Hematopoietic multipotent progenitor cell treated with erythropoietin and hydrocortisone succinate and interleukin-3 and kit ligand, for 4 days (in vitro differentiated cells): ENCODE results near the gene TARS1.
"Not testable (repeated sequence)": the region's sequence is repeated elsewhere in the genome, so short reads cannot be mapped to it uniquely, and the experiment has no call there.

ENCODE experiments used
- DNase-seq: peaks from one replicate; pipeline ENCODE4 v3.0.0-alpha.2; 2015

TARS1 gene

DNA sequence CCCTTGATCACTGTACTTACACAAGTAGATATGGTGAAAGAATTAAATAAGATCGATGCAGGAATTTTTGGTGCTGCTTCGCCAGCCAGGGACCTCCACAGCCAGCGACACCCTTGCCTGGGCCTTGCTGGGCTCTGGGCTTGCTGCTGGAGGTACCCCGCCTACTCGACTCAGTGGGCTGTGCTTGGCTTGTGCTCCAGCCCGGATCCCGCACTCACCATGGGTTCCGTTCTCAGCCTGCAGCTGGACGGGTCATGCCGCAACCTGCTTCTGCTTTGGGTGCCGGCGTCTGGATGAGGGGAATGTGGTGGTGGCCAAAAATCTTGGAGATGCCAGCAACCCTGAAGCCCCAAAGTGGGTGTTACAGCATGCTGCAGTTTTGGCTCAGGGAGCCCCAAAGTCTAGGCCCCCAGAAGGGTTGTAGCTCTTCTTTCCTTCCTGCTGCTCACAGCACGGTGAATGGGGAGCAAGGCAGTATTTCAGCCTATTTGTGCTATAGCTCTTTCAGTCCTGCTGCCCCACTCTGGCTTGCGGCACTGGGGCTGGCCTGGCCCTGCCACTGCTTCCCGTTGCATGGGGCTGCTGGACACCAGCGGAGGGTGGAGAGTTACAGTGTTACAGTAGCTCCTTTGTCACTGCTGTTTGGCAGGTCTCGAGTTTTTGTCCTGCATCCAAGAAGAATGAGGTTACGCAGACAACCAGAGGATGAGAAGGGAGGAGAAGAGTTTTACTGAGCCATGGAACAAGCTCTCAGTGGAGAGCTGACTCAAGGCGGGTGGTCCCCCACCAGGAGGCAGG lies 48.0 kb downstream of the TARS1 start:
- no peak for DNase-seq

DNA sequence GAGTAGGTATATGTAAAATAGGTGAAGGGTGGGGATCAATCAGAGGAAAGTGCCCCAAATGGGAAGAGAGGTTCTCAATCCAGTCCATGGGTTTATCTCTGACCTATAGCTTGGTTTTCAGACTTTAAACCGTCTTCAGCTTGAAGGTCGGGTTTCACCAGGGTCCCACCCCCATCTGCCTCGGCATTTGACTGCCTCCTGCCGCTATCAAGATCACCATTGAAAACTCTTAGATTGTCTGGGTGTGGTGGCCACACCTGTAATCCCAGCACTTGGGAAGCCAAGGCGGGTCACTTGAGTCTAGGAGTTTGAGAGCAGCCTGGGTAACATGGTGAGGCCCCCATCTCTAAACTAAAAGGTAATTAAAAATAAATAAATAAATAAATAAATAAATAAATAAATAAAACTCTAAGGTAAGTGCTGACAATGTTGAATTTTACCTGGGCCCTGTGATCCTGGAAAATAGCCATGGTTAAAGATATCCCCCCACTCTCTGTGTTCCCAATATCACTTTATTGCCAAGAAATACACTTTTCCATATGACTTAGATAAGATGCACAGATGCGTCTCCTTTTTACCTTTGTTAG lies 48.8 kb downstream of the TARS1 start:
- DNase-seq, result no peak

- DNase-seq, result no peak
These were observed 49.4 kb downstream of the TARS1 start for GRCh38 chr5:33490071-33490665.

- no peak for DNase-seq
These were observed 51.2 kb downstream of the TARS1 start for GRCh38 chr5:33491941-33492340.

DNA sequence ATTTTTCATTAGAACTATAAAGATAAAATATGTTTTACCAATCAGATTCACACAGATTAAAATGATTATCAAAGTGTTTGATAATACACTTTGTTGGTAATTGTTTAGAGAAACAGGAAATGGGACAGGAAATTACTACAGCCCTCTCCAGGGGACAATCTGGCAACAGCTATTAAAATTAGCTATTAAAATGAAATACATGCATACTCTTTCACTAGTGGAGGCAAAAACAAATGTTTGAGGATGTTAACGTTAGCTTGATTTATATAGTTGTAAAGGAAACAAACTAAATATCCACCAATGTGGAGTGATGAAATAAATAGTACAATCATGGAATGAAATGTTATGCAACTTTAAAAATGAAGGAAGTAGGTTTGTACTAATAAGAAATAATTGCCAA lies 53.7 kb downstream of the TARS1 start:
- no peak for DNase-seq

DNA sequence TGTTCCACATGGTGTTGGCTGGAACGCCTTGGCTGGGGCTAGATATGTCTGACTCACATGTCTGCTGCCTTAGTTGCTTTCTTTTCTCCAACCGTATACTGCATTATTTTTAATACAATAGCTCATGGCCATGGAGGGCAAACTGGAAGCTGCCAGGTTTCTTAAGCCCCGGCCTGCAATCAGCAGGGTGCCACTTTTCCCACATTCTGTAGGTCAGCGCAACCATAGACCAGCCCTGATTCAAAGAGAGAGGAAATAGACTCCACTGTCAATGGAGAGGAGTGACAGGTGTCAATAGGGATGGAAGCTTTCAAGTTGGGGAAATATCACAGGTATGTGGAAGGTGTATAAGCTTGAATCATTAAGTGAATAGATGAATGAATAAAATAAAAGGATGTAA lies 60.5 kb downstream of the TARS1 start:
- DNase-seq, result no peak

GRCh38 chr5:33501899-33502298 lies 61.1 kb downstream of the TARS1 start:
- DNase-seq, result no peak

DNA sequence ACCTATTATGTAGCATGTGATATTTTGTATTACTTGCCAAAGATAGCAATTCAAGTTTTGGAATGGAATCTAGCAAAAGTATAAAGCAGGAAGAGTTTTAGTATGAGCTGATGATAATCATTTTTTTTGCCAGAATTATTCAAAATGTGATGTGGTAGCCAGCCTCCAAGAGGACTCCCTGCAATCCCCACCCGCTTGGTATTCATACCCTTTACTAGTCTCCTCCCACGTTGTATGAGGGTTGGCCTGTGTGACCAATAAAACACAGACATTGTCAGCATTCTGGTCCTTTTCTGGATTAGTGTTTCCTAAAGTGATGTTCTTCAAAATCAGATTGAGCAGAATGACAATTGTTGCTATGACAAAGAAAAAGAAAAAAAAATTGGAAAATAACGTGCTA lies 63.8 kb downstream of the TARS1 start:
- no peak for DNase-seq

GRCh38 chr5:33507426-33507825 lies 66.7 kb downstream of the TARS1 start:
- no peak for DNase-seq

GRCh38 chr5:33509036-33509435 lies 68.3 kb downstream of the TARS1 start:
- no peak for DNase-seq

GRCh38 chr5:33513462-33514185 lies 72.9 kb downstream of the TARS1 start:
- DNase-seq, result no peak

DNA sequence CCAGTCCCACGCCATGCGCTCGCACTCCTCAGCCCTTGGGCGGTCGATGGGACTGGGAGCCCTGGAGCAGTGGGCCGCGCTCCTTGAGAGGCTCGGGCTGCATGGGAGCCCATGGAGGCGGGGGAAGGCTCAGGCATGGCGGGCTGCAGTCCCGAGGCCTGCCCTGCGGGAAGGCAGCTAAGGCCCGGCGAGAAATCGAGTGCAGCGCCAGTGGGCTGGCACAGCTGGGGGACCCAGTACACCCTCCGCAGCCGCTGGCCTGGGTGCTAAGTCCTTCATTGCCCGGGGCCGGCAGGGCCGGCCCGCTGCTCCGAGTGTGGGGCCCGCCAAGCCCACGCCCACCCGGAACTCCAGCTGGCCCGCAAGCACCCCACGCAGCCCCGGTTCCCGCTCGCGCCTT lies 74.6 kb downstream of the TARS1 start:
- not testable (repeated sequence) for DNase-seq

GRCh38 chr5:33516421-33516820 lies 75.7 kb downstream of the TARS1 start:
- no peak for DNase-seq
